Activated CD8-positive, alpha-beta memory T cell treated with anti-CD3 and anti-CD28 coated beads, Interleukin-2, amount 50 U/mL, for 48 hours (primary cell): Measurements from ENCODE around the gene RBM46.

Source experiments
- DNase-seq: peaks from one replicate; pipeline ENCODE4 v3.0.0-alpha.2; 2020

RBM46 gene

GRCh38 chr4:154781126-154781982 is at the start of gene RBM46:
Gene RBM46 (plus strand): TSS chr4:154781272. CDS start chr4:154796753, 15,481 bp downstream.
- DNase-seq: no peak

GRCh38 chr4:154731756-154732155 is 49.3 kb upstream of the RBM46 start:
- no peak for DNase-seq

- DNase-seq: no peak
Measured at GRCh38 chr4:154732669-154733068, 48.4 kb upstream of the RBM46 start.

- DNase-seq: no peak
Measured at GRCh38 chr4:154736770-154737169, 44.3 kb upstream of the RBM46 start.

- DNase-seq: no peak
Measured at GRCh38 chr4:154738426-154738825, 42.6 kb upstream of the RBM46 start.

GRCh38 chr4:154739111-154739510 is 42.0 kb upstream of the RBM46 start:
- no peak for DNase-seq

GRCh38 chr4:154740462-154740861 is 40.6 kb upstream of the RBM46 start:
- no peak for DNase-seq

- DNase-seq: no peak
Measured at GRCh38 chr4:154741131-154741665, 39.9 kb upstream of the RBM46 start.

- peak; percentile 52 for DNase-seq
Measured at GRCh38 chr4:154741922-154742850, 38.9 kb upstream of the RBM46 start.

GRCh38 chr4:154743683-154744340 is 37.3 kb upstream of the RBM46 start, which contains the start of gene LRAT:
Gene LRAT (plus strand): TSS chr4:154744000. CDS start chr4:154744327, 327 bp downstream.
- peak; percentile 64 for DNase-seq

GRCh38 chr4:154744341-154744926 is 36.6 kb upstream of the RBM46 start:
- no peak for DNase-seq

GRCh38 chr4:154757713-154758112 is 23.4 kb upstream of the RBM46 start:
- DNase-seq: no peak

GRCh38 chr4:154760895-154761294 is 20.2 kb upstream of the RBM46 start:
- no peak for DNase-seq

- no peak for DNase-seq
Measured at GRCh38 chr4:154778264-154778663, 2.8 kb upstream of the RBM46 start.

GRCh38 chr4:154779362-154779947 is 1.6 kb upstream of the RBM46 start:
- no peak for DNase-seq

GRCh38 chr4:154781983-154782293 is 866 bp downstream of the RBM46 start:
- DNase-seq: no peak

- no peak for DNase-seq
Measured at GRCh38 chr4:154807042-154807630, 26.1 kb downstream of the RBM46 start.

GRCh38 chr4:154818230-154818629 is 37.2 kb downstream of the RBM46 start:
- no peak for DNase-seq

GRCh38 chr4:154822775-154823174 is 41.7 kb downstream of the RBM46 start:
- no peak for DNase-seq

GRCh38 chr4:154836030-154836429 is 55.0 kb downstream of the RBM46 start:
- no peak for DNase-seq

- no peak for DNase-seq
Measured at GRCh38 chr4:154836513-154836912, 55.4 kb downstream of the RBM46 start.

- no peak for DNase-seq
Measured at GRCh38 chr4:154838155-154838554, 57.1 kb downstream of the RBM46 start.
